HG03280 (cell line): ENCODE data around the gene KANK2.
A peak's percentile ranks its signal among the peaks of the same experiment; 100 is the strongest.

Experiments used
- ATAC-seq: cut with Tn5 transposase; IDR thresholded peaks from one replicate; pipeline ENCODE4 v1.9.1; 2021; ENCODE audit warnings: mild to moderate bottlenecking, moderate library complexity; ENCODE audit not compliant: unreplicated experiment

KANK2 gene

GRCh38 chr19:11197291-11198174 lies at the start of gene KANK2:
Gene KANK2 (minus strand): TSS chr19:11197545. CDS start chr19:11194511, 3,034 bp downstream.
- peak; percentile 77 for ATAC-seq

DNA sequence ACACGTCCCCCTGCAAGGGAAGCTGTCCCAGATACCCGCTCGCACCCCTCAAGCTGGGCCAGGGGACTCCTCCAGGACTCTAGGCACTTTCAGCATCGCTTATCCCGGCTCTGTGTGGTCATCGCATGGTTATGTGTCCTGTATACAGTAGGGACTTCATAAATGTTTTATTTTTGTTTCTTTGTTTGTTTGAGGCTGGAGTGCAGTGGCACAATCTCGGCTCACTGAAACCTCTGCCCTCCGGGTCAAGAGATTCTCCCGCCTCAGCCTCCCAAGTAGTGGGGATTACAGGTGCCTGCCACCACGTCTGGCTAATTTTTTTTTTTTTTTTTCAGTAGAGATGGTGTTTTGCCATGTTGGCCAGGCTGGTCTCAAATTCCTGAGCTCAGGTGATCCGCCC lies 49.6 kb upstream of the KANK2 start:
- ATAC-seq, result no peak

GRCh38 chr19:11244846-11245589 lies 47.7 kb upstream of the KANK2 start:
- no peak for ATAC-seq

GRCh38 chr19:11243798-11244169 lies 46.4 kb upstream of the KANK2 start:
- no peak for ATAC-seq

DNA sequence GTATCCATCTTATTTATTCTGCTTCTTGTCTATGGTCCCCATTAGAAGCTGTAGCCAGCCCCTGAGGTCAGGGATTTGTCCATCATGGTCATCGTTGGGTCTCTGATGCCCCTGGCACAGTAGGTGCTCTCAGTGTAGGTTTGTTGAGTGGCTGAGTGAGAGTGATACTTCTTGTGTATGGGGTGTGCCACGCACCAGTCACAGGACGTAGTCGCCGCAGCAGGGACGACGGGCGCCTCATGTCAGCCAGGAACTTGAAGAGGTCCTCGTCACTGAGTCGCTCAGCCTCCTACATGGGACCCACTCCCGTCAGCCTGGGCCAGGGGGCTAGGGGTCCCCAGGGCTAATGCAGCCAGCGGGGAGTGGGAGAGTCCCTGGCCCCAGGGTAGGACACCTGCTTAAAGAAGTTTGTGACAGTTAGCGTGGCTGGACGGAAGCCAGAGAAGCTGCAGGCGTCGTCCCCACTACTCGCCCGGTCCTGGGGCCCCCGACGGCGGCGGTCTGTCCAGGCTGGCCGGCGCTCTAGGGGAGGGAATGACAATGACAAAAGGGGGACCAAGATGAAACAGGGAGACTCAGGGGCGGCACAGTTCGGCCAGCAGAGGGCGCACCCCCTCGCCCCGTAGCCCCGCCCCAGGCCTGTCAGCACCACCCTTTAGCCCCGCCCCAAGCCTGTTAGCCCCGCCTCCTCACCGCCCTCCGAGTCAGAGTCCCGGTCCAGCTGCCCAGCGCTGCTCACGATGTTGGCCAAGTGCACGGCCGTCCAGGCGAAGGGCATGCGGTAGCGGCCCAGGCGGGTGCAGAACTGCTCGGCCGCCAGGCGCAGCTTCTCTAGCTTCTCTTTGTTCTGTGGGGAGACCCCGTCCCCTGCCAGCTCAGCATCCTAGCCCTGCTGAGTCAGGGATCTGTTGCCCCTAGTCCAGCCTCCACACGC lies 45.8 kb upstream of the KANK2 start:
- peak; percentile 47 for ATAC-seq

- no peak for ATAC-seq
Observed at GRCh38 chr19:11242025-11242424, 44.7 kb upstream of the KANK2 start.

GRCh38 chr19:11240008-11240444 lies 42.7 kb upstream of the KANK2 start:
- ATAC-seq, result no peak

DNA sequence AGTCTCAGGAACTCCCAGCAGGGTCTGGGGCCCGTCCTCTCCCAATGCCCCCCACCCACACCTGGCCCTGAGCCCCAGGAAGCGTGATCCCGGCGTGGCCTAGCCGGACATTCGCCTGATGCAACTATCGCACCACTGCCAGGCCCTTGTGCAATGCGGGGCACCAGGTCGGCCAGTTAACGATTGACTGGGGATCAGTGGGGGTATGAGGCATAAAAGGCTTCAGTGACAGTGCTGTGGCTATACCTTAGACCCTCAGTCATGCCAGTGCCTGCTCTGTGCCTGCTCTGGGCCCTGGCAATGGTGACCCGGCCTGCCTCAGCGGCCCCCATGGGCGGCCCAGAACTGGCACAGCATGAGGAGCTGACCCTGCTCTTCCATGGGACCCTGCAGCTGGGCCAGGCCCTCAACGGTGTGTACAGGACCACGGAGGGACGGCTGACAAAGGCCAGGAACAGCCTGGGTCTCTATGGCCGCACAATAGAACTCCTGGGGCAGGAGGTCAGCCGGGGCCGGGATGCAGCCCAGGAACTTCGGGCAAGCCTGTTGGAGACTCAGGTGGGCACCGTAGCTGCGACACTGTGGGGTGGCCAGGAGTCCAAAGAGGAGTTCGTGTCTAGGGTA lies 42.1 kb upstream of the KANK2 start, which contains the start of gene ANGPTL8:
Gene ANGPTL8 (plus strand): TSS at position 243 of the 624 bp plus-strand sequence. CDS start 19 bp downstream, at position 262.
- ATAC-seq, result no peak

GRCh38 chr19:11238781-11239376 lies 41.5 kb upstream of the KANK2 start:
- no peak for ATAC-seq

DNA sequence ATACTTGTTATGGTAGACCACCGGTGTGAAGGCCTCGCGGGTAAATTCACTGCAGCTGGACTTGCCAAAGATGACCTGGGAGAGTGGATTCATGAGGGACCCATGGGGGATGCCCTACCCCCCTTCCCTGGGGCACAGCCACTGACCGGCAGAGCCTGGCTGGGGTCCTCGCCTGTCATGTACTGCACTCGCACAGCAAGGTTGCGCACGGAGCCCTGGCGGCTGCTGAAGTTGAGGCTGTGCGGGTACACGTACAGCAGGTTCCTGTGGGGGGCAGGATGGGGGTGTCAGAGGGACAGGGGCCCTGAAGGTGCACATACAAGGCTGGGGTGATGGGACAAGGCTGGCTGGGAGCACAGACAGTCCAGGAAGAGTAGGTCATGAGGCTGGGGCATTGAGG lies 40.7 kb upstream of the KANK2 start:
- no peak for ATAC-seq

- no peak for ATAC-seq
Observed at GRCh38 chr19:11237321-11237720, 40.0 kb upstream of the KANK2 start.

DNA sequence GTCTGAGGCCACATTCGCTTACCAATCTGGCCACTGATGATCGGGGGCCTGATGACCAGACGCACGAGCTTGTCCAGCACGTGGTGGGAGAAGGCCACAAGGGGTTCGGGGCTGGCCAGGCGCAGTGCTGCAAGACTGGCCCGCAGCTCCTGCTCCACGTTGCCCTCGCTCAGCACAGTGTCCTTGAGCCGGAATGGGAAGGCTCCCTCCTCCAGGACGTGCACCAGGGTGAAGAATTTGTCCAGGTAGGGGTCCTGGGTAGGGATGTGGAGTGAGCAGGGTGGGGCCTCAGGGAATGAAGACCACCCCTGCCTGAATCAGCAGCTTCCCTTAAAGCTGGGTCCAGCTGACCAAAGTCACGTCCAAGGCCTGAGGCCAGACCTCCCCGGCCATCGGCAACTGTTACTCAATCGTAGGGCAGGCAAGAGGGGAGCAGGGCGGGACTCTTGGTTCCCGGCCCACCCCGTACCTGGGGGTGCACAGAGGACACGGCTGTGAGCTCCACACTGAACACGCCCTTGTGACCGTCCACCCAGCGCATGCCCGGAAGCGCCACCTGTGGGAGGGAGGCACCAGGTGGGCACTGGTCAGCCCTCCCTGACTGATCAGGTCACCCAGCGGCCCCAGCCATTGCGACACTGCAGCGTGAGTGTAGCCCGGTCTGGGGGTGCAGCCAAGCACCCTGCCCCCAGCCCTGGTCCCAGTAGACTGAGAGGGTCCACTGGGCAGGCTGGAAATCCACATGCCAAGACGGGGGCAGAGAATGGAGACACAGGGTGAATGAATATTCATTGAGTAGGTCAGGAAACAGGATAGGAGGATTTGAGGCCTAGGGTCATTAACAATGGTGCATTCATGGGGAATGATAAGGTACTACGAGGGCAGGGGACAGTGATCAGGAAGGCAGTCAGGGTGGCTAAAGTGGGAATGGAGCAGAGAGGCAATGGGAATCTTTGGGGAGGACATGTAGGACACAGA lies 39.3 kb upstream of the KANK2 start:
- no peak for ATAC-seq

GRCh38 chr19:11234486-11235075 lies 37.2 kb upstream of the KANK2 start:
- ATAC-seq, result no peak

DNA sequence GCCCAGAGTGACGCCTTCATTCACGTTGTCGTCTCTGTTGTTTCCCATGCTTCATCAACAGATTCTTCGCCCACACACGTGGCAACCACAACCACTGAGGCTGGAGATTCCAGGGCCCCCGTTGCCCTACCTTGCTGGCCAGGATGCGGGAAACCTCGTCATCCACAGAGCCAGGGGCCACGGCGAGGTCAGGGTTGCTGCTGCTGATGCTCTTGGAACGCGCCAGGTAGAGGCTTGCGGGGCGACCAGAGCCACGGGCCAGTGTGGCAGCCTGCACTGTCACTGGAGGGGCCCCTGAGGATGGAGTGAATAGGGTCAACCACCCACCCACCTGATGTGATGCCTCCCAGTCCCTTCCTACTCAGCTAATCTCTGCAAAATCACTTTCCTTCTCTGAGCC lies 35.7 kb upstream of the KANK2 start:
- ATAC-seq, result no peak

- ATAC-seq, result no peak
Observed at GRCh38 chr19:11232555-11232954, 35.2 kb upstream of the KANK2 start.

- ATAC-seq, result no peak
Observed at GRCh38 chr19:11230621-11231386, 33.5 kb upstream of the KANK2 start.

DNA sequence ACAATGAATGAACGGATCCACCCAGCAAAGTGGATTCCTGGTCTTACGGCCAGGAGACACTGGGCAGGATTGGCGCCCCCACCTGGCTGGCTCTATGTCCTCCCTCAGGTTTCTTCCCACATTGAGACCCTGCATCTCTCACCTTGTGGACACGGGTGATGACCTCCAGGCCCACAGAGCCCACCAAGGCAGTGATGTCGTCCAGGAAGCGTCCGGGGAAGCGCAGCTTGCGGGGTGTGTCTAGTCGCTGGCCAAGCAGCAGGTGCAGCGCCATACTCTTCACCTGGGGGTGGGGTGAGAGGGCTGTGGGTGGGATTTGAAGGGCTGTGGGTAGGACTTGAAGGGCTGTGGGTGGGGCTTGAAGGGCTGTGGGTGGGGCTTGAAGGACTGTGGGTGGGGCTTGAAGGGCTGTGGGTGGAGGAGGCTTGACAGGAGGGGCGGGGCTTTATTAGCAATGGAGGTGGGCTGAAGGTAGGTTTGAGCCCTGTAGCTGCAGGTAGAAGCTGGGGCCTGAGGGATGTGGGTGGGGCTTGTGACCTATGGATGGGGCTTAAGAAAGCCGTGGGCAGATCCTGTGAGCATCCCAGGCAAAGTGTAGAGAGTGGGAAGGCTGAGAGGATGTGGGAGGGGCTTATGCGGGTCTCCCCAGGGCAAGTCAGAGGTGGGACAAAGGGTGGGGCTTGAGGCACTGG lies 30.0 kb upstream of the KANK2 start:
- ATAC-seq, result no peak
